Esophagus squamous epithelium (tissue), 5 donors: Measurements from ENCODE around the gene CTPS2. TPM values are rescaled to one million over a fixed set of nuclear protein-coding genes. Genes with fewer than 3 reads are reported as not detected.

Experiments
- DNase-seq: peaks from one replicate; lab custom pipeline; 2025; lab: John Stamatoyannopoulos, UW
- H3K27ac ChIP-seq, 4 donors: fragments of 200-600 bp; sonication (generic); one replicate each; pipeline ENCODE4 v1.5.1; 2016 to 2019; ENCODE audit warnings: mild to moderate bottlenecking in 1 of 4
- H3K27me3 ChIP-seq, 4 donors: fragments of 200-600 bp; sonication (generic); 1 replicate in 3 of 4; 2 replicates in 1 of 4; pipeline versions ENCODE4 v1.5.1 to v1.6.0; 2017 to 2021; ENCODE audit warnings: antibody characterized with exemption in 1 of 4
- H3K36me3 ChIP-seq, 3 donors: fragments of 200-600 bp; sonication (generic); one replicate each; pipeline ENCODE4 v1.5.1; 2016 to 2019
- H3K4me1 ChIP-seq, 3 donors: fragments of 200-600 bp; sonication (generic); one replicate each; pipeline ENCODE4 v1.5.1; 2017 to 2019
- H3K4me3 ChIP-seq, 4 donors: fragments of 200-600 bp; sonication (generic); 1 replicate in 3 of 4; 2 replicates in 1 of 4; pipeline ENCODE4 v1.5.1; 2016 to 2019; ENCODE audit warnings: mild to moderate bottlenecking in 2 of 4, moderate library complexity in 1 of 4
- H3K9me3 ChIP-seq, 3 donors: fragments of 200-600 bp; sonication (generic); one replicate each; pipeline ENCODE4 v1.5.1; 2016 to 2019
- POLR2A ChIP-seq, 4 donors: fragments of 450-650 bp; IDR thresholded peaks; one replicate each; pipeline ENCODE4 v1.6.1; 2017; ENCODE audit warnings: antibody characterized with exemption in 4 of 4, mild to moderate bottlenecking in 4 of 4, moderate library complexity in 3 of 4
- WGBS, 2 donors: methylation state at CpG; one replicate each; pipeline ENCODE4 v1.1.5; 2018; 5-methylcytosine and 5-hydroxymethylcytosine counted together
- intact Hi-C: fragments of 100-400 bp; cut with DNase I; formaldehyde crosslinking; loops from one replicate; pipeline ENCODE4 v1.15.0; 2022
- total RNA-seq, 4 donors: library from RNA; depleted of rRNA; stranded (reverse); fragments of >200 nt; gene quantifications; one replicate each; pipeline ENCODE4 v1.1.0, GENCODE V29; 2016
- TF ChIP-seq, protein P1 (sequence below), 6 experiments: fragments of 450-650 bp in 4 of 6; fragments of 200-600 bp in 2 of 6; sonication (generic) in 2 of 6; IDR thresholded peaks; one replicate each; pipeline ENCODE4 v1.5.1; 2016 to 2019; ENCODE audit warnings: antibody characterized with exemption in 6 of 6, mild to moderate bottlenecking in 4 of 6, moderate library complexity in 4 of 6
- donor health status: DM: yes; HTN: yes; CAD: no.

The CTPS2 gene
- total RNA-seq, 4 donors from 2014 or later: 4.1 to 9.7 (median 6.3) TPM

DNA sequence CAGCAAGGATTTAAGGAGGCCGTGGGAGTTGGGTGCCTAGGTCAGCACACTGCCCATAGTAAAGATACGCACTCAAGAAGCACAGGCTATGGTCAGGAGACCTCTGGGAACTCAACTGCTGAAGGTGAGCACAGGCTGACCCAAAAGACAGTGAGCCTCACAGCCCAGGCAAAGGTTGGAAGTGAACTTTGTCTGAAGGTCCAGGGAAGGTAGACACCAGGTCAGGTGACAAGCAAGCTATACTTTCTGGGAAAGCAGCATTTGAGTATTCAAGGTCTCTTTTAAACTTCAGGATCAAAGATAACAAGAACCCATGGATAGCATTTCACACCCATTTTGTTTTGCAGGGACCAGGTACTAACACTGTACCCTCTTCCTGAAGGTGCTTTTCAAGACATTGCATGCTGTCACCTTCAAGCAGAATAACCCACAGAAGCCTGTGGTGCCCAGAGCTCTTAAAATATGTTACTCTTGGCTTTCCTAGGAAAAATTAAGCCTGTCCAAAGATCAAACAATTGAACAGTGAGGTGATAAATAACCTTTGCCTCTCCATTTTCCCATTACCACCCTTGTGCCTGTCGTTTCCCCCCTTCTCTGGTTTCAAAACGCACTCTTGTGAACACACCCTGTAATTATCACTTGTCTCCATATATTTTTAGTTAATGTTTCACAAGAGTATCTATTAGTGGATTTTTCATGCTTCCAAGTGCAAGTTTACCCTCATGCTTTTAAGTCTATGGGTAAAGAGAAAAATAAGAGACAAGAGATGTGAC lies 65.9 kb downstream of the CTPS2 start:
- Histone ChIP-seq H3K27me3 (no peaks in the 10 kb centered on the region), H3K4me3 (no peak overlapping the region), H3K9me3 (no peaks in the 10 kb centered on the region), H3K36me3 (no peaks in the 10 kb centered on the region), H3K27ac (no peak overlapping the region), H3K4me1 (no peaks in the 10 kb centered on the region)
- no peak for DNase-seq
- intact Hi-C loops: no loop called here
- TF ChIP-seq POLR2A (IDR thresholded peaks at IDR 0.05): no peak
- TF ChIP-seq, protein P1, sequence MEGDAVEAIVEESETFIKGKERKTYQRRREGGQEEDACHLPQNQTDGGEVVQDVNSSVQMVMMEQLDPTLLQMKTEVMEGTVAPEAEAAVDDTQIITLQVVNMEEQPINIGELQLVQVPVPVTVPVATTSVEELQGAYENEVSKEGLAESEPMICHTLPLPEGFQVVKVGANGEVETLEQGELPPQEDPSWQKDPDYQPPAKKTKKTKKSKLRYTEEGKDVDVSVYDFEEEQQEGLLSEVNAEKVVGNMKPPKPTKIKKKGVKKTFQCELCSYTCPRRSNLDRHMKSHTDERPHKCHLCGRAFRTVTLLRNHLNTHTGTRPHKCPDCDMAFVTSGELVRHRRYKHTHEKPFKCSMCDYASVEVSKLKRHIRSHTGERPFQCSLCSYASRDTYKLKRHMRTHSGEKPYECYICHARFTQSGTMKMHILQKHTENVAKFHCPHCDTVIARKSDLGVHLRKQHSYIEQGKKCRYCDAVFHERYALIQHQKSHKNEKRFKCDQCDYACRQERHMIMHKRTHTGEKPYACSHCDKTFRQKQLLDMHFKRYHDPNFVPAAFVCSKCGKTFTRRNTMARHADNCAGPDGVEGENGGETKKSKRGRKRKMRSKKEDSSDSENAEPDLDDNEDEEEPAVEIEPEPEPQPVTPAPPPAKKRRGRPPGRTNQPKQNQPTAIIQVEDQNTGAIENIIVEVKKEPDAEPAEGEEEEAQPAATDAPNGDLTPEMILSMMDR (IDR thresholded peaks at IDR 0.05): no peak
- whole genome bisulfite sequencing, 2 donors: 87 to 95% methylated on average over 2 to 4 of the region's 4 CpGs

GRCh38 chrX:16643176-16643575 lies 69.3 kb downstream of the CTPS2 start:
- Histone ChIP-seq H3K9me3 (no peaks in the 10 kb centered on the region), H3K27me3 (no peaks in the 10 kb centered on the region), H3K27ac (no peak overlapping the region), H3K4me3 (no peak overlapping the region), H3K36me3 (peaks cover 0 to 7% (median 0%) of the 10 kb centered on the region in 3 donors), H3K4me1 (no peaks in the 10 kb centered on the region)
- whole genome bisulfite sequencing, 2 donors: 51 to 57% methylated on average over 4 to 5 of the region's 5 CpGs
- intact Hi-C loops: no loop called here
- DNase-seq: no peak
- TF ChIP-seq POLR2A (IDR thresholded peaks at IDR 0.05): no peak
- TF ChIP-seq, protein P1 (IDR thresholded peaks at IDR 0.05): no peak

- Histone ChIP-seq H3K36me3 (peaks cover 0 to 11% (median 0%) of the 10 kb centered on the region in 3 donors), H3K4me3 (no peak overlapping the region), H3K27ac (no peak overlapping the region), H3K9me3 (no peaks in the 10 kb centered on the region), H3K4me1 (no peaks in the 10 kb centered on the region), H3K27me3 (no peaks in the 10 kb centered on the region)
- no peak for DNase-seq
- intact Hi-C loops: no loop called here
- WGBS, 2 donors: 93 to 97% methylated on average over 3 to 4 of the region's 4 CpGs
- TF ChIP-seq, protein P1 (IDR thresholded peaks at IDR 0.05): no peak
- TF ChIP-seq POLR2A (IDR thresholded peaks at IDR 0.05): no peak
These were observed 71.6 kb downstream of the CTPS2 start for GRCh38 chrX:16640823-16641222.

- TF ChIP-seq, protein P1 (IDR thresholded peaks at IDR 0.05): no peak
- TF ChIP-seq POLR2A (IDR thresholded peaks at IDR 0.05): no peak
- Histone ChIP-seq H3K4me1 (no peaks in the 10 kb centered on the region), H3K9me3 (no peaks in the 10 kb centered on the region), H3K36me3 (peaks cover 0 to 11% (median 0%) of the 10 kb centered on the region in 3 donors), H3K27ac (no peak overlapping the region), H3K27me3 (no peaks in the 10 kb centered on the region), H3K4me3 (no peak overlapping the region)
- 92 to 94% methylated on average over 6 of the region's 6 CpGs for WGBS, 2 donors
- intact Hi-C loops: no loop called here
- no peak for DNase-seq
These were observed 72.5 kb downstream of the CTPS2 start for GRCh38 chrX:16639966-16640365.

- intact Hi-C loops: no loop called here
- H3K4me1 ChIP-seq: no peaks in the 10 kb centered on the region
These were observed 73.9 kb downstream of the CTPS2 start for GRCh38 chrX:16638533-16638932.

More at GRCh38 chrX:16638533-16638932, 73.9 kb downstream of the CTPS2 start:
- TF ChIP-seq, protein P1 (IDR thresholded peaks at IDR 0.05): no peak
- TF ChIP-seq POLR2A (IDR thresholded peaks at IDR 0.05): no peak
- 88 to 94% methylated on average over 5 to 7 of the region's 7 CpGs for WGBS, 2 donors
- peaks cover 0 to 11% (median 0%) of the 10 kb centered on the region in 3 donors for H3K36me3 ChIP-seq
- no peak overlapping the region for H3K27ac ChIP-seq
- DNase-seq: no peak
- no peak overlapping the region for H3K4me3 ChIP-seq
- H3K9me3 ChIP-seq: no peaks in the 10 kb centered on the region
- H3K27me3 ChIP-seq: no peaks in the 10 kb centered on the region
